Testis (tissue), 3 donors: ENCODE results near the gene TULP4. TPM values are rescaled to one million over a fixed set of nuclear protein-coding genes. Genes with fewer than 3 reads are reported as not detected.
A peak's percentile ranks its signal among the peaks of the same experiment; 100 is the strongest.
"Not testable (repeated sequence)": the region's sequence is repeated elsewhere in the genome, so short reads cannot be mapped to it uniquely, and the experiment has no call there.

Experiments
- DNase-seq: peaks from one replicate; pipeline ENCODE4 v3.0.0-alpha.2; 2019
- H3K27ac ChIP-seq, 2 donors: fragments of 200-600 bp; sonication (generic); one replicate each; pipeline ENCODE4 v1.5.1; 2019
- H3K27me3 ChIP-seq: fragments of 200-600 bp; sonication (generic); one replicate; pipeline ENCODE4 v1.5.1; 2019
- H3K36me3 ChIP-seq: fragments of 200-600 bp; sonication (generic); one replicate; pipeline ENCODE4 v1.5.1; 2017; ENCODE audit warnings: low read depth; ENCODE audit errors: missing control alignments
- H3K4me1 ChIP-seq: fragments of 200-600 bp; sonication (generic); one replicate; pipeline ENCODE4 v1.5.1; 2019
- H3K4me3 ChIP-seq, 2 donors: fragments of 200-600 bp; sonication (generic); one replicate each; pipeline ENCODE4 v1.5.1; 2017 to 2019
- H3K9me3 ChIP-seq: fragments of 200-600 bp; sonication (generic); one replicate; pipeline ENCODE4 v1.5.1; 2017
- POLR2A ChIP-seq: fragments of 450-650 bp; IDR thresholded peaks from one replicate; pipeline ENCODE4 v1.6.1; 2017; ENCODE audit warnings: antibody characterized with exemption, mild to moderate bottlenecking, moderate library complexity
- WGBS, 2 donors: methylation state at CpG; one replicate each; pipeline ENCODE4 v1.1.5; 2018; 5-methylcytosine and 5-hydroxymethylcytosine counted together
- intact Hi-C: fragments of 100-400 bp; cut with DNase I; formaldehyde crosslinking; loops from one replicate; pipeline ENCODE4 v1.15.1; 2023; ENCODE audit warnings: low total_unique reads
- polyA plus RNA-seq: library from polyadenylated mRNA; stranded (reverse); fragments of 350-450 nt; fragmentation: Illumina TruSeq; extraction: RNeasy Lipid Tissue Mini Kit (QIAGEN cat#74804); gene quantifications from one replicate; pipeline ENCODE4 v1.2.3, GENCODE V29; 2014; ENCODE audit warnings: low read depth, low replicate concordance; ENCODE audit not compliant: insufficient read depth
- total RNA-seq, 2 donors: library from RNA; depleted of rRNA; stranded (reverse); fragments of >200 nt; gene quantifications; one replicate each; pipeline ENCODE4 v1.2.3, GENCODE V29; 2016
- TF ChIP-seq, protein P1 (sequence below), 3 experiments: fragments of 450-650 bp in 2 of 3; fragments of 200-600 bp in 1 of 3; sonication (generic) in 1 of 3; IDR thresholded peaks; one replicate each; pipeline ENCODE4 v1.5.1; 2016 to 2019; ENCODE audit warnings: antibody characterized with exemption in 3 of 3, mild to moderate bottlenecking in 2 of 3, moderate library complexity in 1 of 3

TULP4 gene
- total and polyA plus RNA-seq, 3 donors from 2014 or later: 18.0 to 211 (median 116) TPM

DNA sequence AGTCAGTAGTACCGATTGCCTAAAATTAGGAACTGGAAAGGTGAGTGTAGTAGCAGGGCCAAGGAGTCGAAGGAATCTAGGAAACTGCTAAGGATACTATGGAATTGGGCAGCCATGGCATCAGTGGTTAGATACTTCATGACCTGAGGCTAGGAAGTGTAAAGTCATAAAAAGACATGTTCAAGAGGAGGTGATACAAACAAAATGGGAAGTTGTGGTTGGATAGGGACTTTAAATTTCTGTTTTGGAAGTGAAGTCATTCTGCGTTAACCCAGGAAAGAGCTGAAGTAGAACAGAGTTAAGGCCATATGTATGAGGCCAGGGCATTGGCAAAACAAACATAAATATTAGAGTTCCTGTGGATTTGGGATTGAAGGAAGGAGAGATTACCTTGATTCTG, 159.1 kb downstream of the TULP4 start:
- H3K9me3 ChIP-seq: no peaks in the 10 kb centered on the region
- H3K4me1 ChIP-seq: peaks cover 4% of the 10 kb centered on the region
- H3K27me3 ChIP-seq: no peaks in the 10 kb centered on the region
- H3K27ac ChIP-seq: no peak overlapping the region
- no peak for TF ChIP-seq POLR2A
- intact Hi-C loops: no loop called here
- no peak overlapping the region for H3K4me3 ChIP-seq
- 90 to 92% methylated on average over 3 of the region's 3 CpGs for WGBS, 2 donors
- no peaks in the 10 kb centered on the region for H3K36me3 ChIP-seq
- DNase-seq: no peak

DNA sequence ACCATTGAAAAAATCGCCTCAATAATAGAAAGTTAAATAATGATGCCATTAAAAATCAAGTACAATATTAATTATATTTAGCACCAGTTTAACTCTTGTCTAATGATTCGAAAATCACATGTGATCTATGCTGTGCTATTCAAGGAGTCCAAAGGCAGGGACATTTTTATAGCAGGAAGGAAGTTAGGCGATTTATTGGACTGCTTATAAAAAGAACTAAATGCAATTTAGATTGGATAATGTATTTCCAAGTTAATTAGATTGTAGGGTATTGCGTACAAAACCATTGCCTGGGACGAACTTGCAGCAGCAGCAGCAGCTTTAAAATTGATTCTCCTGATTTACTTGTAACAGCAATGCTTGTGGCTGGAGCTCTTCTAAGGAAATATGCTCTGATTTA, 160.2 kb downstream of the TULP4 start:
- no peak overlapping the region for H3K4me3 ChIP-seq
- no peak for TF ChIP-seq POLR2A
- TF ChIP-seq, protein P1, sequence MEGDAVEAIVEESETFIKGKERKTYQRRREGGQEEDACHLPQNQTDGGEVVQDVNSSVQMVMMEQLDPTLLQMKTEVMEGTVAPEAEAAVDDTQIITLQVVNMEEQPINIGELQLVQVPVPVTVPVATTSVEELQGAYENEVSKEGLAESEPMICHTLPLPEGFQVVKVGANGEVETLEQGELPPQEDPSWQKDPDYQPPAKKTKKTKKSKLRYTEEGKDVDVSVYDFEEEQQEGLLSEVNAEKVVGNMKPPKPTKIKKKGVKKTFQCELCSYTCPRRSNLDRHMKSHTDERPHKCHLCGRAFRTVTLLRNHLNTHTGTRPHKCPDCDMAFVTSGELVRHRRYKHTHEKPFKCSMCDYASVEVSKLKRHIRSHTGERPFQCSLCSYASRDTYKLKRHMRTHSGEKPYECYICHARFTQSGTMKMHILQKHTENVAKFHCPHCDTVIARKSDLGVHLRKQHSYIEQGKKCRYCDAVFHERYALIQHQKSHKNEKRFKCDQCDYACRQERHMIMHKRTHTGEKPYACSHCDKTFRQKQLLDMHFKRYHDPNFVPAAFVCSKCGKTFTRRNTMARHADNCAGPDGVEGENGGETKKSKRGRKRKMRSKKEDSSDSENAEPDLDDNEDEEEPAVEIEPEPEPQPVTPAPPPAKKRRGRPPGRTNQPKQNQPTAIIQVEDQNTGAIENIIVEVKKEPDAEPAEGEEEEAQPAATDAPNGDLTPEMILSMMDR (IDR thresholded peaks at IDR 0.05): no peak
- peaks cover 4% of the 10 kb centered on the region for H3K4me1 ChIP-seq
- no peaks in the 10 kb centered on the region for H3K27me3 ChIP-seq
- no peaks in the 10 kb centered on the region for H3K36me3 ChIP-seq
- WGBS, 2 donors: 88 to 95% methylated on average over 5 of the region's 5 CpGs
- DNase-seq: no peak
- H3K9me3 ChIP-seq: no peaks in the 10 kb centered on the region
- intact Hi-C loops: no loop called here
- no peak overlapping the region for H3K27ac ChIP-seq

DNA sequence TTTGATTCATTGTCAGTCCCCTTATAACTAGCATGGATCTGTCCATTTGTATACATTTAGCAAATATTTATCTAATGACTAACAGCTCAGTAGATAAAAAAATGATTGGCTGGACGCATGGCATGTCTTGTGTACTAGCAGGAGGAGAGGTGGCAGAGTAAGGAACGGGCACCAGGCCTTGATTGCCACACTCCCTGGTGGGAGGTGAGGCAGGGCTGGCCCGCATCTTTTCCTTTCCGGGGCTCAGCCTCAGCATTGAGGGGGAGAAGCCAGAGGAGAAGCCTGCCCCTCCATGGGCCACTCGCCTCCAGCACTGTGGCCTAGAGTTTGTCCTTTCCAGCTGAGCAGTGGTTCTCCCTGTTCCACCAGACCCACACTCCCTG, 162.7 kb downstream of the TULP4 start:
- no peaks in the 10 kb centered on the region for H3K36me3 ChIP-seq
- TF ChIP-seq, protein P1 (IDR thresholded peaks at IDR 0.05): no peak
- TF ChIP-seq POLR2A: no peak
- 40 to 54% methylated on average over 5 of the region's 5 CpGs for WGBS, 2 donors
- intact Hi-C loops: no loop called here
- no peaks in the 10 kb centered on the region for H3K9me3 ChIP-seq
- no peaks in the 10 kb centered on the region for H3K27me3 ChIP-seq
- peak overlapping the region in 1 of 2 donors; percentile 25 for H3K27ac ChIP-seq
- DNase-seq: no peak
- H3K4me3 ChIP-seq: no peak overlapping the region
- H3K4me1 ChIP-seq: peaks cover 4% of the 10 kb centered on the region

DNA sequence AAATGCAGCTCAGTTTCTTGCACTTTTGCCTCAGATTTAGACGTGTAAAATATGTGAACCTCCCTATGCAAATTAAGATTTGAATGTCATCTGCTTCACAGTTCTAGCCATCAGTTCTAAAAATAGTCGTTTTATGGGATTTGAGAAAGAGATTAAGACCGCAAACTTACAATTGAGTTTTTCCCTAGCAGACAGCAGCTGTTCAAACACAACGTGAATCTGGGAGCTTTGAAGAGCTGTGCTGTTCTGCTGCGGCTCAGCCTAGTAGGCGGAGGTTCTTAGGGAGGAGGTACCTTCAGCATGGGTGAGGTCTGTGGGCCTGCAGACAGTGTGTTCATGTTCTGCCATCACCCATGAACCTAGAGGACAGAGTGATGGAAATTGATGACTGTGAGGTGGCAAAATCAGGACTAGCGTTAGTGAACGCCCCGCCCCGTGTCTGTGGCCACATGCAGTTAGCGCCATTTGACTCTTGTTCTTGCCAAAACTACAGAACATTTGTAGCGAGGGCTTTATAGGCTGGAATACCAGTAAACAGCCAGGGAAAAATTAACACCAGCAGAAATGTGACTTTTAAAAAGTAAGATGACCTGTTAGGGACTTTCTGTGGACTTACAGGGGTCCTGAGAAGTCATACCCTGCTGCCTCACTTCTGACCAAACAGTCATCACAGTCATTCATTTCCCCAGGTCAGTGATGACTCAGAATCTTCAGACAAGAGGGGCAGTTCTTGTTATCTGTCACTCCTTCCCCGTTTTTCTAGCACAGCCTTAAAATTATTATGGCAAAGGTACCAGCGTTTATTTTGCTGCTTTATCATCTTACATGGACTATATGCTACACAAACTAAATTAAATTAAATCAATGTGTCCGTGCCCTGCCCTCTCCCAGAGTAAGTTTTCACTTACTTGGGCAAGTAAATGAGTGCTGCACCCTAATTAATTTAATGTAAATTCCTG, 163.4 kb downstream of the TULP4 start:
- no peaks in the 10 kb centered on the region for H3K9me3 ChIP-seq
- no peak overlapping the region for H3K4me3 ChIP-seq
- peak overlapping the region in 1 of 2 donors; percentile 27 for H3K27ac ChIP-seq
- intact Hi-C loops: no loop called here
- TF ChIP-seq, protein P1 (IDR thresholded peaks at IDR 0.05): no peak
- no peaks in the 10 kb centered on the region for H3K27me3 ChIP-seq
- H3K4me1 ChIP-seq: peaks cover 4% of the 10 kb centered on the region
- no peaks in the 10 kb centered on the region for H3K36me3 ChIP-seq
- peak; percentile 25 for DNase-seq
- WGBS, 2 donors: 65 to 69% methylated on average over 15 of the region's 15 CpGs

DNA sequence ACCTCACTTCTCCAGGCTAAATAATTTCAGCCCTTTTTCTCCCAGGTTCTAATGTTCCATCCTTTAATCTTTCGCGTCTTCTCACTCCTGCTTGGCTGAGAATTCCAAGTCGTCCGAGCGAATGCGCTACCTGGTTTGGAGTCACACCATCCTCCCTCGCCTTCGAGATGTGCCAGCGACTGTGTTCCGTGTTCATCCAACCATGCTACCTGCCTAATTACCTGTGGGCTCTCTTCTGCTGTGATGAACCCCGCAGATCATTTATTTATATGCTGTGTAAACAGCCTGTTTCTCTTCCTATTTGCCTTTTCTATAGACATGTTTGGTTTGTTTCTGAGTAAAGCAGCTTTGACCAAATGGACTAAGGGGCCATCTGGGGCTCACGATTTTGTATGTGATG, 164.1 kb downstream of the TULP4 start:
- Histone ChIP-seq H3K4me1 (peaks cover 4% of the 10 kb centered on the region), H3K9me3 (no peaks in the 10 kb centered on the region), H3K36me3 (no peaks in the 10 kb centered on the region), H3K27ac (no peak overlapping the region), H3K4me3 (no peak overlapping the region), H3K27me3 (no peaks in the 10 kb centered on the region)
- intact Hi-C loops: no loop called here
- DNase-seq: no peak
- WGBS, 2 donors: 92 to 95% methylated on average over 12 of the region's 12 CpGs
- TF ChIP-seq POLR2A: no peak
- TF ChIP-seq, protein P1 (IDR thresholded peaks at IDR 0.05): no peak

DNA sequence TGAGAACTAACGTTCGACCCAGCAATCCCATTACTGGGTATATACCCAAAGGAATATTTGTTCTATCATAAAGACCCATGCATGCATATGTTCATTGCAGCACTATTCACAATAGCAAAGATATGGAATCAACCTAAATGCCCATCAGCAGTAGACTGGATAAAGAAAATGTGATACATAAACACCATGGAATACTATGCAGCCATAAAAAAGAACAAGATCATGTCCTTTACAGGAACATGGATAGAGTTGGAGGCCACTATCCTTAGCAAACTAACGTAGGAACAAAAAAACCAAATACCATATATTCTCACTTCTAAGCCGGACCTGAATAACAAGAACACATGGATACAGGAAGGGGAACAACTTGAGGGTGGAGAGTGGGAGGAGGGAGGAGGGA, 165.5 kb downstream of the TULP4 start:
- WGBS, 2 donors: 94 to 97% methylated on average over 4 of the region's 4 CpGs
- H3K36me3 ChIP-seq, H3K27ac ChIP-seq, H3K9me3 ChIP-seq, DNase-seq, H3K4me3 ChIP-seq, H3K27me3 ChIP-seq, H3K4me1 ChIP-seq, intact Hi-C loops: not testable (repeated sequence)
